NT2/D1 (cell line): Measurements from ENCODE around the gene DNAH17.

ENCODE experiments used
- SUZ12 ChIP-seq: IDR thresholded peaks from 2 replicates; pipeline ENCODE4 v1.6.1; 2011; ENCODE audit not compliant: insufficient read length, insufficient read depth; ENCODE audit errors: extremely low read depth
- YY1 ChIP-seq: IDR thresholded peaks from 2 replicates; pipeline ENCODE4 v1.6.1; 2011; ENCODE audit not compliant: insufficient read length, insufficient read depth
- ZNF274 ChIP-seq: IDR thresholded peaks from 2 replicates; pipeline ENCODE4 v1.6.1; 2011; ENCODE audit warnings: mild to moderate bottlenecking, low read depth, low read length

DNA sequence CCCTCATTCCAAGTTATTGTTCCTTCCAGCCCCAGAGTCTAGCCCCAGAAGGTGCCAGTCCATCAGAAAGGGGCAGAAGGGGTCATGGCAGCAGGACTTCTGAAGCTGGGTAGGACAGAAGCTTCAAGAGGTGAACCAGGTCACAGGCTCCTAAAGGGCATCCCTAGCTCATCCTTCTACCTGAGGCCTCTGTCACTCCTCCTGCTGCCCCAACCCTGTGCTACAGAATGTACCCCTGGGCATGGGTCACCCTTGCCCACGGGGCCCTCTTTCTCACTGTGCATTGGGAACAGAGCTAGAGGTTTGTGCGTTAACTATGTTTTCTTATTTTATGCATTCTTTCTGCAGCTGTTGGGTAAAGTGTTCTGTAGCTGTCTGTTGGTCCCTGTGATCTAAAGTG, 46.5 kb downstream of the DNAH17 start:
- TF ChIP-seq ZNF274 (no peak), YY1 (no peak), SUZ12 (no peak)
